A549 treated with AZD2906 at 1 μM for 4 hours (cell line): ENCODE results near the gene SCARB2. TPM values are rescaled to one million over a fixed set of nuclear protein-coding genes. Genes with fewer than 3 reads are reported as not detected.

Experiments used
- total RNA-seq: library from RNA; stranded (reverse); fragments of 200-300 nt; extraction: Qiagen RNA extraction; gene quantifications from 5 replicates; pipeline ENCODE4 v1.2.3, GENCODE V29; 2022

The SCARB2 gene, protein sequence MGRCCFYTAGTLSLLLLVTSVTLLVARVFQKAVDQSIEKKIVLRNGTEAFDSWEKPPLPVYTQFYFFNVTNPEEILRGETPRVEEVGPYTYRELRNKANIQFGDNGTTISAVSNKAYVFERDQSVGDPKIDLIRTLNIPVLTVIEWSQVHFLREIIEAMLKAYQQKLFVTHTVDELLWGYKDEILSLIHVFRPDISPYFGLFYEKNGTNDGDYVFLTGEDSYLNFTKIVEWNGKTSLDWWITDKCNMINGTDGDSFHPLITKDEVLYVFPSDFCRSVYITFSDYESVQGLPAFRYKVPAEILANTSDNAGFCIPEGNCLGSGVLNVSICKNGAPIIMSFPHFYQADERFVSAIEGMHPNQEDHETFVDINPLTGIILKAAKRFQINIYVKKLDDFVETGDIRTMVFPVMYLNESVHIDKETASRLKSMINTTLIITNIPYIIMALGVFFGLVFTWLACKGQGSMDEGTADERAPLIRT
- total RNA-seq: 42.3 to 57.2 TPM (median 48.3 TPM) in 5 replicates

DNA sequence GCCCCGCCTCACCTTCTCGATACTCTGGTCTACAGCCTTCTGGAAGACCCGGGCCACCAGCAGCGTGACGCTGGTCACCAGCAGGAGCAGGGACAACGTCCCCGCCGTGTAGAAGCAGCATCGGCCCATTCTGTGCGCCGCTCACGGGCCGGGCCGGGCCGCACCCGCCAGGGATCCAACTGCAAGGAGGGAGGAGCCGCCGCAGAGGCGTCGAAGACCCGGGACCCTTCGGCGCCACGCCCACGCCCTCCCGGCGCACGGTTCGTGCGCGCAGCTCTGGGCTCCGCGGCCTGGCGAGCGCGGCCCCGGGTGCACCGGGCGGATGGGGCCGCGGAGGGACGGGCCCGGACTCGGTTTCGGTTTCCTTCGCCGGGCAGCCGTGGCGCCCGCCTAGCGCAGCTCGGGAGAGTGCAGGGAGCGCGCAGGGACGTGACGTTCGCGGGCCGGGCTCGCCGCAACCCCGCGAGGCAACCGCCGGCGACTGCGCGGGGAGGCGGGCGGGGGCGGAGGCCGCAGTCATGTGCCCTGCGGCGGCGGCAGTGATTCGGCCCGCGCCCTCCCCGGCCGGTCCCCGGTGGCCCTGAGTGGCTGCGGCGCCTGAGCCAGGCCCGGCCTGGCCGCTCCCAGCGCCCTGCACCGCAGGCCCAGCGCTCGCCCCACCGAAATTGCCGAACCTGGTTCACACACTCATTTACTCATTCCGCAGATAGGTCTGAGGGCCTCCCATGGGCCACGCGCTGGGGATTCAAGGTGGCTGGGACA lies at the start of gene SCARB2:
TSS of gene SCARB2 (minus strand) at position 410 of the 762 bp plus-strand sequence. CDS start at position 129, 281 bp downstream.

DNA sequence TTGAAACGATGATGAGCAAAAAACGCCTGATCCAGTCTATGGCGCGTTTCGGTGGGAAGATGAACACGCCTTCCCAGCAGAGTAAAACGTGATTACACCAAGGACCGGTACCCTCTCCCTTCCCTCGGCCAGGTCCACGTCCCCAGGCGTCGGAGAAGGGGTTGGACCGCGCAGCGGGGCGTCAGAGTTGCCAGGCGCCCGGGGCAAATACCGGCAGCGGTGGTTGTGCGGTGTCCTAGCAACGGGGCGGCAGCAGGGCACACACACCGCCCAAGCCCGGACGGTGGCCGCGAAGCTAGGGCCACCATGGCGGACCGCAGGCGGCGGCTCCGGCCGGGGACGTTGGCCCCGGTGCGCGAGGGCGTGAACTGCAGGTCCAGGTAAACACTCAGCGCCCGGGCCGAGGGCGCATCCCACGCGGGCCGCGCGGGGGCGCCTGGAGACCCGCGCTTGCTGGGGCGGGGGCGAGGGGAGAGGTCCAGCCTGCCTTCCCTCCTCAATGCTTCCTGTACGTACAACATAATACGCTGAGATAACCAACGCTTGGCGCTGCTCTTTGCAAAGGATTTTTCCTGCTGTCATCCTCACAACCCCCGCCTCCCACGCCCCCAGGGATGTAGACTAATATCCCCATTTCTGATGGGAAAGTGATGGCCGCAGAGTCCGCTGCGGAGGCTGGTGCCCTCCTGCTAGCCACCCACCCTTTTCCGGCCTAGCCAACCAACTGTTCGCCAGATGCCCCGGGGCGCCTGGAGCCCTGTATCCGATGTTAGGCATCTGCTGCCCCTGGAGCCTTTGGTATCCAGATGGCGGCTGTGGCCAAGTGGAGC lies 38.0 kb upstream of the SCARB2 start, which contains the start of gene FAM47E:
TSS of gene FAM47E (plus strand) at position 281 of the 830 bp plus-strand sequence. CDS start at position 307, 26 bp downstream.

DNA sequence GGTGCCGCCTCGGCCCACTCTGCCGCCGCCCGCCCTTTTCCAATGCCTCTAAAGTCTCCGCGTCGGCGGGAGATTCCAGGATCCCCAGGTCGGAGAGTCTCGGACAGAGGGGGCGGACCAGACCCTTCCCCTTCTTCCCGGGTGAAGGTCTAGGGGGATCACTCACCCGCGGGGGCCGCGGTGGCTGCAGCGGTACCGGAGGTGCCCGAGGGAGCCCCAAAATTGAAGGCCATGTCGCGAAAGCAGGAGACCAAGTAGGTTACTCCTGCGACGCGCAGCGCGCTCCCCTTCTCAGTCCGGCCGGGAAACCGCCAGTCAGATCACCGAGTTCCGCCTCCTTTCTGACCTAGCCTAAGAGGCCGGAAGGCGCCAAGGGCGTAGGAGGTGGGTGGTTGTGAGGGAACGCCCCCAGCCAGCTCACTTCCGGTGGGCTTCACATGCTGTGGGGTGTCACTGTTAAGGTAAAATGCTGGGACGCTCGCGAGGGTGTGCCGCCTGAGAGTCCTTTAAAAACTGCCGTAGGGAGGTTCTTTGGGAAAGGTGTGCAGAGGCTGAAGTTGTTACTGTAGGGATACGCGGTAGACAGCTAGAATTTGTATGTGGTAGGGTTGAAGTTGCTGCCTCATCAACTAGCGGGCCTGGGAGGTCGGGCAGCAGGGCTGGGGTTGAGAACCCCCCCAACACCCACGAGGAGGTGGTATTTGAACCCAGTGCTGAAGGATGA lies 65.3 kb downstream of the SCARB2 start, which contains the start of gene NUP54:
TSS of gene NUP54 (minus strand) at position 256 of the 724 bp plus-strand sequence. CDS start at position 233, 23 bp downstream.

Other genes with a start within 250 kb of the SCARB2 start
- gene SDAD1, start 222.9 kb downstream of the SCARB2 start, total RNA-seq: 13.5 to 17.5 TPM (median 14.0 TPM) in 5 replicates
- not detected in 5 replicates for gene CXCL9, start 206.3 kb downstream of the SCARB2 start, total RNA-seq
- gene CXCL10, start 190.3 kb downstream of the SCARB2 start, total RNA-seq: 0.06 to 0.21 TPM (median 0.07 TPM) in 4 of 5 replicates, not detected in the other
- gene CXCL11, start 177.8 kb downstream of the SCARB2 start, total RNA-seq: 0.08 to 0.20 TPM (median 0.14 TPM) in 5 replicates
- gene ART3, start 139.1 kb downstream of the SCARB2 start, total RNA-seq: not detected in 5 replicates
- gene NUP54, start 65.4 kb downstream of the SCARB2 start, total RNA-seq: 24.5 to 39.8 TPM (median 26.1 TPM) in 5 replicates
- gene FAM47E, start 37.9 kb upstream of the SCARB2 start, total RNA-seq: 0.10 to 0.21 TPM (median 0.15 TPM) in 5 replicates
- gene STBD1, start 92.9 kb upstream of the SCARB2 start, total RNA-seq: 10.8 to 13.4 TPM (median 12.3 TPM) in 5 replicates
- not detected in 5 replicates for gene CCDC158, start 207.3 kb upstream of the SCARB2 start, total RNA-seq
- gene SHROOM3, start 221.4 kb upstream of the SCARB2 start, total RNA-seq: 12.1 to 16.1 TPM (median 15.0 TPM) in 5 replicates